Trophoblast cell (in vitro differentiated cells and primary cell): ENCODE data around the gene RPLP2.

ENCODE experiments used
- DNase-seq, 2 donors: peaks; one replicate each; pipeline ENCODE4 v3.0.0-alpha.2; 2016
- H2AFZ ChIP-seq: 2 replicates; pipeline ENCODE4 v1.6.1; 2013; ENCODE audit warnings: low read length, moderate library complexity, mild to moderate bottlenecking; ENCODE audit not compliant: insufficient read depth, poor library complexity
- H2AK5ac ChIP-seq: 2 replicates; pipeline ENCODE4 v1.6.1; 2013; ENCODE audit warnings: mild to moderate bottlenecking, low read length
- H2BK120ac ChIP-seq: 2 replicates; pipeline ENCODE4 v1.6.1; 2013; ENCODE audit warnings: low read length, mild to moderate bottlenecking, moderate library complexity; ENCODE audit not compliant: insufficient read depth, poor library complexity
- H2BK12ac ChIP-seq: 2 replicates; pipeline ENCODE4 v1.6.1; 2013; ENCODE audit warnings: mild to moderate bottlenecking, low read length, moderate library complexity
- H2BK5ac ChIP-seq: 2 replicates; pipeline ENCODE4 v1.6.1; 2013; ENCODE audit warnings: low read length, low read depth, moderate library complexity, mild to moderate bottlenecking; ENCODE audit not compliant: poor library complexity
- H3K14ac ChIP-seq: 2 replicates; pipeline ENCODE4 v1.6.1; 2013; ENCODE audit warnings: mild to moderate bottlenecking, low read length
- H3K18ac ChIP-seq: 2 replicates; pipeline ENCODE4 v1.6.1; 2013; ENCODE audit warnings: mild to moderate bottlenecking, low read length
- H3K23ac ChIP-seq: 2 replicates; pipeline ENCODE4 v1.6.1; 2013; ENCODE audit warnings: low read length
- H3K27ac ChIP-seq: 2 replicates; pipeline ENCODE4 v1.5.1; 2013; ENCODE audit warnings: low read depth, mild to moderate bottlenecking, inconsistent platforms, low read length, moderate library complexity
- H3K27me3 ChIP-seq: 2 replicates; pipeline ENCODE4 v1.6.1; 2013; ENCODE audit warnings: inconsistent platforms, mild to moderate bottlenecking, low read length, moderate library complexity; ENCODE audit not compliant: insufficient read depth
- H3K36me3 ChIP-seq, 2 experiments: 1 replicate in 1 of 2; 2 replicates in 1 of 2; pipeline ENCODE4 v1.6.1; 2013; ENCODE audit warnings: low read length in 2 of 2, mild to moderate bottlenecking in 2 of 2, moderate library complexity in 1 of 2; ENCODE audit not compliant: insufficient read depth in 2 of 2, control insufficient read depth in 1 of 2
- H3K4ac ChIP-seq: 2 replicates; pipeline ENCODE4 v1.6.1; 2013; ENCODE audit warnings: low read depth, mild to moderate bottlenecking, low read length, moderate library complexity
- H3K4me1 ChIP-seq, 2 experiments: 1 replicate in 1 of 2; 2 replicates in 1 of 2; pipeline ENCODE4 v1.6.1; 2013; ENCODE audit warnings: low read length in 2 of 2, mild to moderate bottlenecking in 2 of 2, moderate library complexity in 1 of 2; ENCODE audit not compliant: insufficient read depth in 2 of 2, control insufficient read depth in 1 of 2
- H3K4me2 ChIP-seq: 2 replicates; pipeline ENCODE4 v1.6.1; 2013; ENCODE audit warnings: inconsistent platforms, mild to moderate bottlenecking, low read length, moderate library complexity
- H3K4me3 ChIP-seq: 2 replicates; pipeline ENCODE4 v1.5.1; 2013; ENCODE audit warnings: mild to moderate bottlenecking, low read depth, low read length, inconsistent platforms
- H3K79me1 ChIP-seq: one replicate; pipeline ENCODE4 v1.6.1; 2013; ENCODE audit warnings: low read length
- H3K79me2 ChIP-seq: 2 replicates; pipeline ENCODE4 v1.6.1; 2013; ENCODE audit warnings: low read length, mild to moderate bottlenecking; ENCODE audit not compliant: control insufficient read depth, insufficient read depth, poor library complexity
- H3K9ac ChIP-seq: 2 replicates; pipeline ENCODE4 v1.6.1; 2013; ENCODE audit warnings: mild to moderate bottlenecking, low read length
- H3K9me3 ChIP-seq: 2 replicates; pipeline ENCODE4 v1.6.1; 2013; ENCODE audit warnings: low read depth, mild to moderate bottlenecking, control low read depth, inconsistent platforms, low read length; ENCODE audit not compliant: insufficient read depth
- H4K12ac ChIP-seq: 2 replicates; pipeline ENCODE4 v1.6.1; 2013; ENCODE audit warnings: low read depth, mild to moderate bottlenecking, low read length, moderate library complexity
- H4K8ac ChIP-seq: 2 replicates; pipeline ENCODE4 v1.6.1; 2013; ENCODE audit warnings: low read depth, mild to moderate bottlenecking, low read length, moderate library complexity
- H4K91ac ChIP-seq: one replicate; pipeline ENCODE4 v1.6.1; 2013; ENCODE audit warnings: low read depth, mild to moderate bottlenecking, low read length, moderate library complexity
- WGBS: extraction: QIAGEN DNeasy Blood & Tissue Kit; methylation state at CpG from one replicate; pipeline ENCODE4 v1.1.7; 2013; ENCODE audit warnings: missing lambda C conversion rate; ENCODE audit not compliant: insufficient read length, insufficient coverage; ENCODE audit errors: extremely low coverage; 5-methylcytosine and 5-hydroxymethylcytosine counted together

Gene RPLP2

DNA sequence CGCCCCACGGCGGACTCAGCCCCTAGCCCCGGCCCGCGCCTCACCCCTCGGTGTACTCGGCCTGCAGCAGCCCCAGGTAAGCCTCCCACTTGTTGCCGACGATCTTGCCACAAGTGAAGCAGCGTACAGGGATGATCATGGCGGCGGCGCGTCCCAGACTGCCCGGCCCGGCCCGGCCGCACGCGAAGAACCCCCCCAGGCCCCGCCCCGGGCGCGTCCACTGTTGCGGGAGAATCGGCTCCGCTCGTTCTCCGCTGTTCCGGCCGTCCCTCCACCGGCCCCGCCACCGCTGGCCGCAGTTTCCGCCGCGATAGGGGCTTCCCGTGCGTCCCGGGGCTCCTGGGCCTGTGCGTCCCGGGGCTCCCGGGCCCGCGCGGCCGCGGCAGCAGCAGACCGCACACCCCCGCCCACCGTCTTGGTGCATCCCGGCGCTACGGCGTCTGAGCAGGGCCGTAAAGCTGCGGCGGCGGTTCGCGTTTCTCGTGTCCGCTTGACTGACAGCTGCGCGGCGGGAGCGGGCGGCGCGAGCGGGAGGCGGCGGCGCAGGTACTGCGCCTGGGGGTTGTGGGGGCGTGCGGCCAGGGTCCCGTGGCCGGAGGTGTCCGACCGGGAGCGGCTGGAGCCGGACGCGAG, 32.7 kb downstream of the RPLP2 start, which contains the start of the genes POLR2L and TSPAN4:
TSS of gene POLR2L (minus strand) at position 160 of the 633 bp plus-strand sequence. CDS start at position 139, 21 bp downstream.
TSS of gene TSPAN4 (plus strand) at position 483 of the 633 bp plus-strand sequence. CDS start 7,453 bp downstream, outside the sequence.
- Histone ChIP-seq H2BK5ac (peak within 1 kb of the TSS; percentile 99), H3K79me2 (peaks cover 10% of the 10 kb centered on the region), H3K14ac (peak within 1 kb of the TSS; percentile 97), H3K27ac (peak within 1 kb of the TSS; percentile 92), H3K4me1 (peaks cover 19 to 25% of the 10 kb centered on the region in 2 experiments), H3K18ac (peak within 1 kb of the TSS; percentile 94), H2AK5ac (peak within 1 kb of the TSS; percentile 44), H3K9ac (peak within 1 kb of the TSS; percentile 93), H4K8ac (peak within 1 kb of the TSS; percentile 98), H3K27me3 (no peaks in the 10 kb centered on the region), H3K4me2 (peak within 1 kb of the TSS; percentile 88), H3K36me3 (peaks cover 36 to 39% of the 10 kb centered on the region in 2 experiments), H3K79me1 (peaks cover 13% of the 10 kb centered on the region), H3K9me3 (no peaks in the 10 kb centered on the region), H3K4ac (peak within 1 kb of the TSS; percentile 84), H4K12ac (peak within 1 kb of the TSS; percentile 93), H2AFZ (peak within 1 kb of the TSS; percentile 90), H3K23ac (no peak within 1 kb of the TSS), H2BK12ac (peak within 1 kb of the TSS; percentile 87), H3K4me3 (peak within 1 kb of the TSS; percentile 97), H2BK120ac (peak within 1 kb of the TSS; percentile 100), H4K91ac (peak within 1 kb of the TSS; percentile 99)
- peak; percentile 71 to 92 for DNase-seq
- no CpG with 5 or more reads among the region's 87 CpGs for WGBS

DNA sequence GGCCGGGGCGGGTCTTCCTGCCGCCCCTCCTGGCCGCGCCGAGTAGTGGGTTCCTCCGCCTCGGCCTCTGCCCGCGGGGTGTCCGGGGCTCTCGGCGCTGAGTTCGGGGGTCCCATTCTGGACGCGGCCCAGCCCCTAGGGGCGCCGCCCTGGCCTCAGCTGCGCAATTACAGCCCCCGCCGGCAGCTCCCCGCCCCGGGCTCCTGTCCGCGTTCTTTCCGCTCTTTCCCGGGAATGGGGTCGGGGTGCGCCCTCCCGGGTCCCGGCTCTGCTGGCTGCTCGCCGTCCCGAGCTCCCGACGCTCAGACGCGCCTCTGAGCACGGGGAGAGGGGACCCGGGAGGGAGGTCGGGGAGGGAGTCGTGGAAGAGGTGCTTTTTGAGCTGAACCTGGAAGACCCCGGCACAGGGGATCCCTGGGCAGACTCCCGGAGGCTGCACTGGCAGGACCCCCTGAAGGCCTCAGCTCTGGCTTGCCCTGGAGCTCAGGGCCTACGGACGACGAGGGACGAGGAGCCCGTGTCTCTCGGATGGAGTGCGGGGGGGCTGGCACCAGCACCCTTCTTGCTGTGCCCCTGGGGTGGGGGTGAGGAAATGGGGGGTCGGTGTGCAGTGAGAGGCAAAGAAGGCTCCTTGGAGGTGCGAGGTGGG, 33.4 kb downstream of the RPLP2 start:
- no CpG with 5 or more reads among the region's 53 CpGs for WGBS
- no peaks in the 10 kb centered on the region for H3K9me3 ChIP-seq

DNA sequence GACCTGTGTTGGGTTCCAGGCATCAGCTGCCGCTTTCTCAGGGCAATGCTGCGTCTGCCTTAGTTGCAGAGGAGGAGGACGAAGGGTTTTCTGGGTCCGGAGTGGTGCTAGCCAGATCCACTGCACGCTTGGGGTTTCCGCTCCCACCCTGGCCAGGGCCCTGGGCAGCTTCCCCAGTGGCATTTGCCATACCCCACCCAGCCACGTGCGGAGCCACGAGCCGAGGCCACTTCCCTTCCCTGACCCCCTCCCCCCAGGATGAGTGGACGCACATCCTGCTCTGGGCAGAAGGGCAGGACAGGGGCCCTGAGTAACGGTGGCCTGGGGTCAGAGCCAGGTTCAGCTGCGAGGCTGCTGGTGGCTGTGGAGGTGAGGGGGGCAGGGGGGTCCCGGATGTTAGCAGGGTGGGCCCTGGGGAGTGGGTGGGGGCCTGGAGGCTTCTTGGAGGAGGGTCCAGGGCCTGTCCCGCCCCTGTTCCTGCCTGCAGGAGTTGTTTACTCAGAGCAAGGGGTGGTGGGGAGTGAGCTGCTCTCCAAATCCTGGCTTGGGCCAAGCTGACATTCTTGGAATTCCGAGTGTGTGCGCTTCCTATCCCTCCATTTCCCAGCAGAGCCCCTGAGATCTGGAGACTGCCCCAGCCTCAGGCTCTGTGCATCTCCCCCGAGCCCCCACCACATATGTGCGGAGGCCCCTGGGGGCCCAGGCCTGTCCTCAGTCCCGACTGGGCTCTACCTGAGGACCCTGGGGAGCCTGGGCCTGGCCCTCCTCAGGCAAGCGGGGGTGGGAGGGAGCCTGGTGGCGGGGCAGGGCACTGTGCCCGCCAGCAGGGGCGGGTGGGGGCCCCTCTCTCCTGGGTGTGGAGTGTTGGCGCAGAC, 34.3 kb downstream of the RPLP2 start:
- WGBS = no CpG with 5 or more reads among the region's 25 CpGs

More for the DNA sequence above, 33.4 kb downstream of the RPLP2 start:
- H3K9ac ChIP-seq = peak overlapping the region; percentile 71
- H3K23ac ChIP-seq = no peak overlapping the region
- peak overlapping the region; percentile 11 for H3K4ac ChIP-seq
- DNase-seq = no peak
- H4K8ac ChIP-seq = peak overlapping the region; percentile 41
- H2BK5ac ChIP-seq = peak overlapping the region; percentile 35
- peaks cover 29 to 32% of the 10 kb centered on the region in 2 experiments for H3K36me3 ChIP-seq
- peaks cover 19 to 25% of the 10 kb centered on the region in 2 experiments for H3K4me1 ChIP-seq
- peaks cover 10% of the 10 kb centered on the region for H3K79me2 ChIP-seq
- H3K27ac ChIP-seq = peak overlapping the region; percentile 92
- peak overlapping the region; percentile 97 for H3K4me3 ChIP-seq
- peak overlapping the region; percentile 17 for H2AFZ ChIP-seq
- peak overlapping the region; percentile 36 for H3K18ac ChIP-seq
- H3K4me2 ChIP-seq = peak overlapping the region; percentile 88
- peak overlapping the region; percentile 12 for H2BK12ac ChIP-seq
- peak overlapping the region; percentile 11 for H3K14ac ChIP-seq
- peak overlapping the region; percentile 74 for H4K91ac ChIP-seq
- no peaks in the 10 kb centered on the region for H3K27me3 ChIP-seq
- no peak overlapping the region for H4K12ac ChIP-seq
- H2AK5ac ChIP-seq = no peak overlapping the region
- peak overlapping the region; percentile 8 for H2BK120ac ChIP-seq
- peaks cover 13% of the 10 kb centered on the region for H3K79me1 ChIP-seq

More for the DNA sequence above, 34.3 kb downstream of the RPLP2 start:
- Histone ChIP-seq H3K4me1 (peaks cover 23 to 31% of the 10 kb centered on the region in 2 experiments), H3K18ac (no peak overlapping the region), H4K8ac (peak overlapping the region; percentile 11), H3K79me1 (peaks cover 13% of the 10 kb centered on the region), H3K4ac (no peak overlapping the region), H3K9me3 (no peaks in the 10 kb centered on the region), H2BK120ac (no peak overlapping the region), H3K27me3 (no peaks in the 10 kb centered on the region), H3K79me2 (peaks cover 10% of the 10 kb centered on the region), H3K23ac (no peak overlapping the region), H3K36me3 (peaks cover 21 to 23% of the 10 kb centered on the region in 2 experiments), H3K4me3 (peak overlapping the region; percentile 46), H2AFZ (no peak overlapping the region), H2BK12ac (no peak overlapping the region), H4K91ac (peak overlapping the region; percentile 74), H3K14ac (peak overlapping the region; percentile 26), H2AK5ac (no peak overlapping the region), H4K12ac (peak overlapping the region; percentile 13), H3K9ac (no peak overlapping the region), H2BK5ac (peak overlapping the region; percentile 7), H3K27ac (peak overlapping the region; percentile 92), H3K4me2 (peak overlapping the region; percentile 88)
- DNase-seq = peak in 1 of 2 donors; percentile 41
